ENCODE data around the gene CPNE5. TPM values are rescaled to one million over a fixed set of nuclear protein-coding genes. Genes with fewer than 3 reads are reported as not detected.

Gene CPNE5
- total and polyA plus RNA-seq, 2 of the 4 experiments (the other 2 are of a cell fraction), result 0.07 TPM; not detected in 1

- Histone ChIP-seq H4K5ac (ENCODE audit: low read depth, low read length) (no peak overlapping the region), H3K4me2 (ENCODE audit: low read depth, low read length) (no peak overlapping the region), H3K9ac (ENCODE audit: low read depth, low read length) (no peak overlapping the region), H2AK5ac (ENCODE audit: low read depth, low read length) (no peak overlapping the region), H4K91ac (ENCODE audit: insufficient read depth, low read depth, low read length) (no peak overlapping the region), H3K56ac (ENCODE audit: extremely low read depth, insufficient read depth, low read length) (no peak overlapping the region), H3K4ac (ENCODE audit: low read depth, low read length) (no peak overlapping the region), H2AK9ac (replicated peaks; ENCODE audit: low read depth, low read length, poor library complexity) (no peak overlapping the region), H4K8ac (ENCODE audit: low read depth in 2 of 2, low read length in 2 of 2) (no peak overlapping the region), H3K27ac (ENCODE audit: insufficient read depth, low read length) (no peak overlapping the region), H2BK120ac (ENCODE audit: low read depth, low read length) (no peak overlapping the region), H2BK5ac (ENCODE audit: low read depth, low read length, poor library complexity, severe bottlenecking) (no peak overlapping the region), H3K23ac (ENCODE audit: low read depth, low read length) (no peak overlapping the region), H4K20me1 (ENCODE audit: insufficient read depth, low read length) (no peaks in the 10 kb centered on the region), H3K4me1 (ENCODE audit: control insufficient read depth, insufficient read depth, low read length) (no peaks in the 10 kb centered on the region), H3K14ac (replicated peaks; ENCODE audit: low read depth, low read length) (no peak overlapping the region), H2BK20ac (ENCODE audit: low read depth, low read length) (no peak overlapping the region), H3K9me1 (ENCODE audit: insufficient read depth, low read length) (no peaks in the 10 kb centered on the region), H3K9me3 (ENCODE audit: control insufficient read depth, insufficient read depth, low read length) (no peaks in the 10 kb centered on the region), H3K27me3 (ENCODE audit: control insufficient read depth, insufficient read depth, low read length) (peaks cover 18% of the 10 kb centered on the region), H2BK15ac (ENCODE audit: low read depth, low read length) (no peak overlapping the region), H3K18ac (ENCODE audit: low read depth, low read length) (no peak overlapping the region), H3K36me3 (ENCODE audit: control insufficient read depth, insufficient read depth, low read length) (no peaks in the 10 kb centered on the region), H2AFZ (replicated peaks; ENCODE audit: low read length, poor library complexity) (peak overlapping the region; percentile 29), H3K79me1 (ENCODE audit: low read depth in 1 of 2, low read length in 2 of 2) (no peaks in the 10 kb centered on the region), H3K4me3 (ENCODE audit: insufficient read depth, low read depth, low read length) (no peak overlapping the region)
- 66% methylated on average over 6 of the region's 15 CpGs; no CpG with 5 or more reads in 1 of the 2 experiments for WGBS, 2 experiments (ENCODE audit: extremely low coverage in 2 of 2, insufficient read length in 1 of 2)
- POLR2A ChIA-PET (ENCODE audit: unreplicated experiment), result interaction anchor here (0.8 kb wide), 1 partner anchor 82 kb away, joined by 7 read pairs; no protein-coding TSS in a partner anchor
- CTCF ChIA-PET, result interaction anchor here (1.3 to 2.2 kb wide), 4 partner anchors 10 to 260 kb away, joined by 4 to 11 read pairs (median 8); no protein-coding TSS in a partner anchor
- intact Hi-C loops (cut with micrococcal nuclease), result loop anchor here (1.0 to 2.0 kb wide), 4 partner anchors 70 to 143 kb away; no protein-coding TSS in a partner anchor
- no TSS peak for BruUV-seq (replicated peaks)
- no peak for TF ChIP-seq USF2 (IDR thresholded peaks at IDR 0.05; ENCODE audit: low read depth, low read length)
- TF ChIP-seq MAZ (IDR thresholded peaks at IDR 0.05; ENCODE audit: borderline replicate concordance, low read depth, low read length), result no peak
- TF ChIP-seq CHD1 (IDR thresholded peaks at IDR 0.05; ENCODE audit: low read depth, low read length), result no peak
- TF ChIP-seq RFX5 (IDR thresholded peaks at IDR 0.05; ENCODE audit: low read depth, low read length), result no peak
- TF ChIP-seq RCOR1 (IDR thresholded peaks at IDR 0.05; ENCODE audit: insufficient replicate concordance, low read length), result no peak
- TF ChIP-seq RAD21 (IDR thresholded peaks at IDR 0.05; ENCODE audit: low read length), result no peak
- TF ChIP-seq BHLHE40 (IDR thresholded peaks at IDR 0.05; ENCODE audit: low read depth, low read length), result no peak
- no peak for TF ChIP-seq MXI1 (IDR thresholded peaks at IDR 0.05; ENCODE audit: borderline replicate concordance, low read depth, low read length)
- no peak for TF ChIP-seq SMC3 (IDR thresholded peaks at IDR 0.05; ENCODE audit: low read depth, low read length)
- TF ChIP-seq ELK1 (IDR thresholded peaks at IDR 0.05; ENCODE audit: borderline replicate concordance, low read depth, low read length), result no peak
- DNase-seq (no peak), ATAC-seq (ENCODE audit: low read depth) (no peak)
- dilution Hi-C loops (cut with HindIII; ENCODE audit: low sequenced_read_pairs, unreplicated experiment), result no loop called here
- in situ Hi-C loops (cut with MboI; ENCODE audit: low sequenced_read_pairs), result loop anchor here (5.0 kb wide), 1 partner anchor 136 kb away; no protein-coding TSS in a partner anchor
These were observed 80.6 kb downstream of the CPNE5 start for GRCh38 chr6:36758516-36759147.
